K562 (cell line): ENCODE measurements around the gene BBC3. TPM values are rescaled to one million over a fixed set of nuclear protein-coding genes. Genes with fewer than 3 reads are reported as not detected.

Source experiments
- ATF1 ChIP-seq, 2 experiments: fragments of 450-650 bp in 1 of 2; IDR thresholded peaks; 2 replicates each; pipeline ENCODE4 v1.6.1; 2016; ENCODE audit warnings: missing compliant biosample characterization in 1 of 2, missing genetic modification characterization in 1 of 2
- MAZ ChIP-seq, 2 experiments: fragments of 450-650 bp in 1 of 2; sonication (generic) in 1 of 2; formaldehyde crosslinking; IDR thresholded peaks in 1 of 2; conservative IDR thresholded peaks in 1 of 2; 2 replicates each; pipeline versions ENCODE4 v1.4.0 to v1.5.0; 2020; ENCODE audit warnings: mild to moderate bottlenecking in 1 of 2, missing genetic modification reagents in 1 of 2
- MNT ChIP-seq, 2 experiments: fragments of 450-650 bp; conservative IDR thresholded peaks; 2 replicates each; pipeline ENCODE4 v1.6.1; 2017; ENCODE audit warnings: mild to moderate bottlenecking in 2 of 2, moderate library complexity in 2 of 2
- NRF1 ChIP-seq, 2 experiments: fragments of 450-650 bp; IDR thresholded peaks in 1 of 2; conservative IDR thresholded peaks in 1 of 2; 2 replicates each; pipeline ENCODE4 v1.6.1; 2014; ENCODE audit warnings: mild to moderate bottlenecking in 2 of 2
- PHF8 ChIP-seq: fragments of 200-600 bp; sonication (generic); IDR thresholded peaks from 2 replicates; pipeline ENCODE4 v1.6.1; 2012; ENCODE audit warnings: mixed run types, mild to moderate bottlenecking, inconsistent platforms, low read length, moderate library complexity, borderline replicate concordance
- PML ChIP-seq: IDR thresholded peaks from 2 replicates; pipeline ENCODE4 v1.6.1; 2012; ENCODE audit warnings: low read length, inconsistent platforms
- SUPT5H ChIP-seq: fragments of 450-650 bp; IDR thresholded peaks from 2 replicates; pipeline ENCODE4 v1.6.1; 2016
- TRIM25 ChIP-seq: fragments of 450-650 bp; IDR thresholded peaks from 2 replicates; pipeline ENCODE4 v1.7.0; 2016; ENCODE audit warnings: borderline replicate concordance
- ZBTB40 ChIP-seq, 2 experiments: fragments of 450-650 bp in 1 of 2; sonication (generic) in 1 of 2; formaldehyde crosslinking in 1 of 2; IDR thresholded peaks; 2 replicates each; pipeline versions ENCODE4 v1.7.1 to v1.9.0; 2016 to 2022; ENCODE audit warnings: inconsistent platforms in 1 of 2, mild to moderate bottlenecking in 1 of 2, missing genetic modification reagents in 1 of 2
- polyA plus RNA-seq, 8 experiments: library from polyadenylated mRNA; depleted of rRNA in 4 of 8; stranded (reverse) in 5 of 8; unstranded in 3 of 8; fragments of >200 nt; fragmentation: Nextera tagmentation in 2 of 8; fragmentation: Illumina TruSeq in 1 of 8; extraction: Ambion mirVana in 2 of 8; extraction: Trizol in 1 of 8; gene quantifications; 2 replicates each; pipeline versions ENCODE4 v1.2.1 to v1.2.3, GENCODE V29; 2011 to 2014; ENCODE audit warnings: inconsistent platforms in 1 of 8, missing spikeins in 1 of 8
- total RNA-seq, 7 experiments: library from RNA; depleted of rRNA in 6 of 7; stranded (reverse); fragments of >200 nt in 6 of 7; fragmentation: Illumina TruSeq in 2 of 7; extraction: Trizol in 2 of 7; gene quantifications; 2 replicates each; pipeline versions ENCODE4 v1.2.1 to v1.2.3, GENCODE V29; 2011 to 2021; ENCODE audit warnings: low replicate concordance in 1 of 7
- TF ChIP-seq, protein P1 (sequence below): fragments of 250-450 bp; sonication (Bioruptor Pico); IDR thresholded peaks from 2 replicates; pipeline ENCODE4 v1.8.0; 2022; ENCODE audit warnings: moderate library complexity, mild to moderate bottlenecking, inconsistent platforms

The BBC3 gene
- total and polyA plus RNA-seq, 9 of the 15 experiments (the other 6 are each of a cell fraction or from before 2014, with no cell fraction given): 0.15 to 30.7 (median 4.8) TPM

DNA sequence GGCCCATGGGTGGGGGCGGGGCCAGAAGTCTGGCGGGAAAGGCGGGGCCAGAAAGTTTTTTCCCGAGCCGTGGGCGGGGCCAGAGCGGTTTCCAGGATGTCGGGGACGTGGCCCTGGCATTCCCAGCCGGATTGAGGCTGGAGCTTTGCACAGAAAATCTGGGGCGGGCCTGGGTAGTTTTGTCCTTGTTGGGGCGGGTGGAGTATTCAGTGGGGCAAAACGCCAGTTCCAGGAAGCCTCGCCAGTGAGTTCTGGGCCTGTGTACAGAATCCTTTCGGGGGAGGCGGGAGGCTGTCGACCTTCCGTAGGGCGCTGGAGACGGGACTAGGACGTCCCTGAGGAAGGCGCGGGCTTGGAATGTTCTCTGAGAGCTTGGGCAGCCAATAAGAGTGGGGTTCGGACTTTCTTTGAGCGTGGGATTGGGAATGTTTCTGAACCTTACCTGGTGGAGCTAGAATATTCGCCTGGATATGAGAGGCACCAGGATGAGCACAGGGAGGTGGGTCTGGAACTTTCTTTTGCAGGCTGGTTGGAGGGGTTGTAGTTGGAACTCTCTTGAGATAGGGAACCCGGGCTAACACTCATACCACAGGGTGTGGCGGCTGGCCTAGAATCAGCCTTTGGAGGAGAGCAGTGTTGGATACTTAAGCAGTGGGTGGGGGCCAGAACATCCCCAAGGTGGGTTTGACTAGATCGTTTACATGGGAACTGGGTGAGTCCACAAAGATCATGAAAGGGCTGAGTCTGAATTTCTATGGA is 26.6 kb upstream of the BBC3 start (continued):
- TF ChIP-seq ZBTB40 (IDR thresholded peaks at IDR 0.05): 0 out of 2 replicates have a peak, but pooled peaks have one; percentile 58
- TF ChIP-seq ZBTB40 (CRISPR knock-in tag; IDR thresholded peaks at IDR 0.05): no peak
- TF ChIP-seq TRIM25: 0 out of 2 replicates have a peak, but pooled peaks have one; percentile 8
- peak in 1 of 2 experiments; percentile 33; a peak in 1 of 4 replicates for TF ChIP-seq MAZ (CRISPR knock-in tag; conservative IDR thresholded peaks at IDR 0.05 in 1 of 2, IDR thresholded peaks at IDR 0.05 in 1 of 2)
- peak; percentile 29; the same call in 1 of the 2 replicates for TF ChIP-seq PML
- peak; percentile 54 to 55; a peak in 2 of 4 replicates for TF ChIP-seq MNT (conservative IDR thresholded peaks at IDR 0.05)
- TF ChIP-seq PHF8: peak; percentile 50; the same call in 1 of the 2 replicates
- TF ChIP-seq, protein P1, sequence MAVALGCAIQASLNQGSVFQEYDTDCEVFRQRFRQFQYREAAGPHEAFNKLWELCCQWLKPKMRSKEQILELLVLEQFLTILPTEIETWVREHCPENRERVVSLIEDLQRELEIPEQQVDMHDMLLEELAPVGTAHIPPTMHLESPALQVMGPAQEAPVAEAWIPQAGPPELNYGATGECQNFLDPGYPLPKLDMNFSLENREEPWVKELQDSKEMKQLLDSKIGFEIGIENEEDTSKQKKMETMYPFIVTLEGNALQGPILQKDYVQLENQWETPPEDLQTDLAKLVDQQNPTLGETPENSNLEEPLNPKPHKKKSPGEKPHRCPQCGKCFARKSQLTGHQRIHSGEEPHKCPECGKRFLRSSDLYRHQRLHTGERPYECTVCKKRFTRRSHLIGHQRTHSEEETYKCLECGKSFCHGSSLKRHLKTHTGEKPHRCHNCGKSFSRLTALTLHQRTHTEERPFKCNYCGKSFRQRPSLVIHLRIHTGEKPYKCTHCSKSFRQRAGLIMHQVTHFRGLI (CRISPR knock-in tag): no peak
- TF ChIP-seq SUPT5H: no peak
- no peak for TF ChIP-seq ATF1 (CRISPR knock-in tag; IDR thresholded peaks at IDR 0.05)
- TF ChIP-seq ATF1 (tag; IDR thresholded peaks at IDR 0.05): 0 out of 2 replicates have a peak, but pooled peaks have one; percentile 9
- 0 out of 4 replicates have a peak, but pooled peaks of 1 of the 2 experiments have one; percentile 16 for TF ChIP-seq NRF1 (conservative IDR thresholded peaks at IDR 0.05 in 1 of 2, IDR thresholded peaks at IDR 0.05 in 1 of 2)
